C4-2B (cell line): Measurements from ENCODE around the gene TENM4.

Experiments used
- ZFX ChIP-seq: fragments of 450-650 bp; IDR thresholded peaks from 2 replicates; pipeline ENCODE4 v1.6.1; 2017
- TF ChIP-seq, protein P1 (sequence below): fragments of 450-650 bp; conservative IDR thresholded peaks from 2 replicates; pipeline ENCODE4 v1.5.1; 2017; ENCODE audit warnings: mild to moderate bottlenecking

DNA sequence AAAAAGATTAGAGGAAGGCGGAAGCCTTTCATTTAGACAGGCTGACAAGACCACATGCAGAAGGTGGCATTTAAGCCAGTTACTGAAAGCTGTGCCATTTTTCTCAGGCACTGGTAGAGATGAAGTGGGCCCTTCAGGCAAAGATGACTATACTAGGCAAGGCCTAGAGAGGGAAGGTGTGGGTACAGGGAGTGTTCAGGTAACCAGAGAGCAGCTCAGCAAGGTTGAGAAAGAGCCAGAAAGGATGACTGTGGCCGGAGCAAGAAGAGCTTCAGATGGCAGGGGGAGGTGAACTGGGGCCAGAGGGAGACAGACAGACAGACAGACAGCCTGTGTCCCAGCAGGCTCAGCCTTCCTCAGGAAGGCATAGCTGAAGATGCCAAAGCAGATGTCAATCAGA, 778.0 kb downstream of the TENM4 start:
- TF ChIP-seq, protein P1, sequence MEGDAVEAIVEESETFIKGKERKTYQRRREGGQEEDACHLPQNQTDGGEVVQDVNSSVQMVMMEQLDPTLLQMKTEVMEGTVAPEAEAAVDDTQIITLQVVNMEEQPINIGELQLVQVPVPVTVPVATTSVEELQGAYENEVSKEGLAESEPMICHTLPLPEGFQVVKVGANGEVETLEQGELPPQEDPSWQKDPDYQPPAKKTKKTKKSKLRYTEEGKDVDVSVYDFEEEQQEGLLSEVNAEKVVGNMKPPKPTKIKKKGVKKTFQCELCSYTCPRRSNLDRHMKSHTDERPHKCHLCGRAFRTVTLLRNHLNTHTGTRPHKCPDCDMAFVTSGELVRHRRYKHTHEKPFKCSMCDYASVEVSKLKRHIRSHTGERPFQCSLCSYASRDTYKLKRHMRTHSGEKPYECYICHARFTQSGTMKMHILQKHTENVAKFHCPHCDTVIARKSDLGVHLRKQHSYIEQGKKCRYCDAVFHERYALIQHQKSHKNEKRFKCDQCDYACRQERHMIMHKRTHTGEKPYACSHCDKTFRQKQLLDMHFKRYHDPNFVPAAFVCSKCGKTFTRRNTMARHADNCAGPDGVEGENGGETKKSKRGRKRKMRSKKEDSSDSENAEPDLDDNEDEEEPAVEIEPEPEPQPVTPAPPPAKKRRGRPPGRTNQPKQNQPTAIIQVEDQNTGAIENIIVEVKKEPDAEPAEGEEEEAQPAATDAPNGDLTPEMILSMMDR: no peak
- no peak for TF ChIP-seq ZFX
